Measurements from ENCODE around the gene SLC17A1.

SLC17A1 gene

GRCh38 chr6:25777856-25778649 lies 53.8 kb downstream of the SLC17A1 start:
- Histone ChIP-seq H3K36me3 (ENCODE audit: control insufficient read depth, insufficient read depth, low read length) (no peaks in the 10 kb centered on the region), H3K4me3 (ENCODE audit: low read length) (no peak overlapping the region), H3K9me3 (ENCODE audit: control insufficient read depth, low read length) (no peaks in the 10 kb centered on the region), H3K4me1 (ENCODE audit: control insufficient read depth, insufficient read depth, low read length) (no peaks in the 10 kb centered on the region), H3K27me3 (ENCODE audit: control insufficient read depth, insufficient read depth, low read length) (no peaks in the 10 kb centered on the region), H3K9ac (ENCODE audit: low read length) (no peak overlapping the region)

GRCh38 chr6:25777031-25777430 lies 54.8 kb downstream of the SLC17A1 start:
- Histone ChIP-seq H3K9ac (ENCODE audit: low read length) (no peak overlapping the region), H3K4me1 (ENCODE audit: control insufficient read depth, insufficient read depth, low read length) (no peaks in the 10 kb centered on the region), H3K4me3 (ENCODE audit: low read length) (no peak overlapping the region), H3K36me3 (ENCODE audit: control insufficient read depth, insufficient read depth, low read length) (no peaks in the 10 kb centered on the region), H3K9me3 (ENCODE audit: control insufficient read depth, low read length) (no peaks in the 10 kb centered on the region), H3K27me3 (ENCODE audit: control insufficient read depth, insufficient read depth, low read length) (no peaks in the 10 kb centered on the region)

GRCh38 chr6:25774120-25774715 lies 57.6 kb downstream of the SLC17A1 start:
- Histone ChIP-seq H3K9me3 (ENCODE audit: control insufficient read depth, low read length) (no peaks in the 10 kb centered on the region), H3K9ac (ENCODE audit: low read length) (no peak overlapping the region), H3K27me3 (ENCODE audit: control insufficient read depth, insufficient read depth, low read length) (no peaks in the 10 kb centered on the region), H3K36me3 (ENCODE audit: control insufficient read depth, insufficient read depth, low read length) (no peaks in the 10 kb centered on the region), H3K4me1 (ENCODE audit: control insufficient read depth, insufficient read depth, low read length) (no peaks in the 10 kb centered on the region), H3K4me3 (ENCODE audit: low read length) (no peak overlapping the region)

DNA sequence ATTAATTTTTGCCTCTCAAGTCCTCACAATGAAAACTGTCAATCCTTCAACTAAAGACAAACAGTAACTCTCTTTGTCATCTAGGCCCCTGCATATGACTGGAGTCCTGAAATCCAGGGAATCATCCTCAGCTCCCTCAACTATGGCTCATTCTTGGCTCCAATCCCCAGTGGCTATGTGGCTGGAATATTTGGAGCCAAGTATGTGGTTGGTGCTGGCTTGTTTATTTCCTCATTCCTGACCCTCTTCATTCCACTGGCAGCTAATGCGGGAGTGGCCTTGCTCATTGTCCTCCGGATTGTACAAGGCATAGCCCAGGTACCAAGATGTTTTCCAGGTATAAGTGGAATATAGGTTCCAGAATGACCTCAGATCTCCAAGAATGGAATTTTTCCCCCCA lies 61.9 kb downstream of the SLC17A1 start:
- H3K9me3 ChIP-seq (ENCODE audit: control insufficient read depth, low read length): no peaks in the 10 kb centered on the region

GRCh38 chr6:25768566-25768965 lies 63.3 kb downstream of the SLC17A1 start:
- Histone ChIP-seq H3K4me1 (ENCODE audit: control insufficient read depth, insufficient read depth, low read length) (no peaks in the 10 kb centered on the region), H3K36me3 (ENCODE audit: control insufficient read depth, insufficient read depth, low read length) (no peaks in the 10 kb centered on the region)

More for the DNA sequence above, 61.9 kb downstream of the SLC17A1 start:
- H3K9ac ChIP-seq (ENCODE audit: low read length): no peak overlapping the region
- H3K4me3 ChIP-seq (ENCODE audit: low read length): no peak overlapping the region
- H3K36me3 ChIP-seq (ENCODE audit: control insufficient read depth, insufficient read depth, low read length): no peaks in the 10 kb centered on the region
- no peaks in the 10 kb centered on the region for H3K27me3 ChIP-seq (ENCODE audit: control insufficient read depth, insufficient read depth, low read length)
- no peaks in the 10 kb centered on the region for H3K4me1 ChIP-seq (ENCODE audit: control insufficient read depth, insufficient read depth, low read length)

GRCh38 chr6:25764611-25765010 lies 67.2 kb downstream of the SLC17A1 start:
- H3K4me3 ChIP-seq (ENCODE audit: low read length): no peak overlapping the region
- H3K27me3 ChIP-seq (ENCODE audit: control insufficient read depth, insufficient read depth, low read length): no peaks in the 10 kb centered on the region
- no peak overlapping the region for H3K9ac ChIP-seq (ENCODE audit: low read length)
- no peaks in the 10 kb centered on the region for H3K36me3 ChIP-seq (ENCODE audit: control insufficient read depth, insufficient read depth, low read length)
- no peaks in the 10 kb centered on the region for H3K9me3 ChIP-seq (ENCODE audit: control insufficient read depth, low read length)
- H3K4me1 ChIP-seq (ENCODE audit: control insufficient read depth, insufficient read depth, low read length): no peaks in the 10 kb centered on the region

More at GRCh38 chr6:25768566-25768965, 63.3 kb downstream of the SLC17A1 start:
- Histone ChIP-seq H3K27me3 (ENCODE audit: control insufficient read depth, insufficient read depth, low read length) (no peaks in the 10 kb centered on the region), H3K9ac (ENCODE audit: low read length) (no peak overlapping the region), H3K9me3 (ENCODE audit: control insufficient read depth, low read length) (no peaks in the 10 kb centered on the region), H3K4me3 (ENCODE audit: low read length) (no peak overlapping the region)

DNA sequence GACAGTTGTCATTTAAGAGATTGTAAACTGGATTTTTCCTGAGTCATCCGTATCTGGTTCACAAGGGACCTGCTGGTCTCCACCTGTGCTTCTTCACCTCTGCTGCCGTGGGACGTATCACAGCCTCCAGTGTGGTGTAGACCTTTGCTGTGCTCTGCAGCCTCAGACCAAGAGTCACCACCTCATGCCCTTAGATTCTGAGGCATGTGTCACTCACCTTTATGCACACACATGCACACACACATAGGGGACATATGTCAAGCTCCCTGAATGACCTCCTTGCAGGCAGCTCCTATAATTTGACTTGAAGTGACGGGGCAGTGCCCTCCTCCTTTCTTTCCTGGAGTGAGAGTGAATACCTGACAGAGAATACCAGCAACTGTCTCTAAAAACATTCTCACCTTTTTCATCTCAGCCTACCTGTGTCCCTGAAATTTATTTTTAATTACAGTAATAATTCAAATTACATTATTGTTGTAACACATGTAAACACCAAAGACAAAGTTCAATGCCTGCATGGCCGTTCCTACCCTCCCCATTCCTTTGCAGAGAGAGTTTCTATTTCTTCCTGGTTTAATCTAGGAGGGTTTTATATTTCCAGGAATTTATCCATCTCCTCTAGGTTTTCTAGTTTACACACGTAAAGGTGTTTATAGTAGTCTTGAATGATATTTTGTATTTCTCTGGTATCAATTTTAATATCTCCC lies 73.8 kb downstream of the SLC17A1 start:
- H3K36me3 ChIP-seq (ENCODE audit: control insufficient read depth, insufficient read depth, low read length): no peaks in the 10 kb centered on the region
- no peaks in the 10 kb centered on the region for H3K27me3 ChIP-seq (ENCODE audit: control insufficient read depth, insufficient read depth, low read length)
- no peaks in the 10 kb centered on the region for H3K4me1 ChIP-seq (ENCODE audit: control insufficient read depth, insufficient read depth, low read length)
- H3K9ac ChIP-seq (ENCODE audit: low read length): no peak overlapping the region
- no peak overlapping the region for H3K4me3 ChIP-seq (ENCODE audit: low read length)
- no peaks in the 10 kb centered on the region for H3K9me3 ChIP-seq (ENCODE audit: control insufficient read depth, low read length)

DNA sequence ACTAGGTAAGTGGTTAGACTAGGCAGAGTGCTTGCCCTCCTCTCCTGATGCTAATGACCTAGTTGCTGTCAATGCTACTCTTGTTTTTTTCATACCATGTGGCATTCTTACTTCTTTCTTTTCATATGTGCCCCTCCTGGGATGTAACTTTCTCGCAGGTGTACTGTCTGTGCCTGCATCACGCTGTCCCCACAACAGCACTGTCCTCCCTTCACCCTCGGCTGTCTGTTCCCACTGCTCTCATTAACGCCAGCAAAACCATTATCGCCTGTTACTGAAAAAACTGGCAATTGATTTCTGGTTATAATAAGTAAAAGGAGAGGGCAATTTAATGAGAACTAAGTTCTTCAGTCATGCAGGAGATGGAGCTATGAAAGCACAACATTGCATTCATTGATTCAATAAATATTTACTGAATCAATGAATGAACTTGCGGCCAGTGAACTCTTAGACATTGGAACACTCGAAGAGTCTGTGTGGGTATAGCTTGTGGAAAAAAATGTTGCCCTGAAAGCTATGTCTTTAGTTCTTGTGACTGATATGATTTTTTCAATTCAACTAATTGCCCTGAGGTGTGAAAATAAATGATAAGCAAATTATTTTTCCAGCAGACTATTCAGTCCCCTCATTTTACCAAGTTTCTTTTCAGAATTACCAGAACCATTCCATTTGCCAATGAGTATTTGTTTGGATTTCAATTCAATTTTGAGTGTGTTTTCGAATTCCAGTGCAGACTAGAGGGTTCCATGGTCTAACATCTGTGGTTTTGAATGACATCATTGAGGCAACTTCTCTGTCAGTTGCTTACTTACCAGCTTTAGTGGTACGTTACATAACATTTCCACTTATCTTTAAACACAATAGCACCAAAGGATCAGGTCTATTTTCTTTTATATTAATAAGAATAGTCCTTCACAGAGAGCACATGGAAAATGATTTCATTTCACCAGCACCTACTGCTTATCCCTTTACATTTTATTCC lies 75.2 kb downstream of the SLC17A1 start:
- Histone ChIP-seq H3K4me1 (ENCODE audit: control insufficient read depth, insufficient read depth, low read length) (no peaks in the 10 kb centered on the region), H3K9ac (ENCODE audit: low read length) (no peak overlapping the region), H3K9me3 (ENCODE audit: control insufficient read depth, low read length) (no peaks in the 10 kb centered on the region), H3K27me3 (ENCODE audit: control insufficient read depth, insufficient read depth, low read length) (no peaks in the 10 kb centered on the region), H3K4me3 (ENCODE audit: low read length) (no peak overlapping the region), H3K36me3 (ENCODE audit: control insufficient read depth, insufficient read depth, low read length) (no peaks in the 10 kb centered on the region)

GRCh38 chr6:25755483-25755882 lies 76.4 kb downstream of the SLC17A1 start:
- no peak overlapping the region for H3K9ac ChIP-seq (ENCODE audit: low read length)

DNA sequence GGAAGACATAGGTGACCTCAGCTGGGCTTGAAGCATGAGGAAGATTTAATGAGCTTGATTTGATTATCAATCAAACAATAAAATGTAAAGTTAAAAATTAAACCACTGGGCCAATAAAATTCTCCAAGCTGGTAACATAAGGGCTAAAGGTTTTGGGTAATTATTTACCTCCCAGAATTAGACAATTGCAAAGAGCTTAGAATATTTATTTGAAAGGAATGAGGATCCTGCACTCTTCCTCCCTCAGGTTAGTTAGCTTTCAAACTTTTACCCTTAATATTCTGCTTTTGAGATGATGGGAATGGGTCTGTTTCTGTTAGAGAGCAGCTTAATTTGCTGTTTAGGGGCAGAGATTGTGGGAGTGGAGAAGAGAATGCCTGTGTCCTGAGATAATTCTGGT lies 77.3 kb downstream of the SLC17A1 start, which contains the start of gene SLC17A4:
Gene SLC17A4 (plus strand): TSS at position 208 of the 400 bp plus-strand sequence. CDS start 7,221 bp downstream, outside the sequence.
- H3K9ac ChIP-seq (ENCODE audit: low read length): no peak within 1 kb of the TSS
- H3K27me3 ChIP-seq (ENCODE audit: control insufficient read depth, insufficient read depth, low read length): no peaks in the 10 kb centered on the region
- no peak within 1 kb of the TSS for H3K4me3 ChIP-seq (ENCODE audit: low read length)
- H3K36me3 ChIP-seq (ENCODE audit: control insufficient read depth, insufficient read depth, low read length): no peaks in the 10 kb centered on the region
- H3K4me1 ChIP-seq (ENCODE audit: control insufficient read depth, insufficient read depth, low read length): no peaks in the 10 kb centered on the region
- H3K9me3 ChIP-seq (ENCODE audit: control insufficient read depth, low read length): no peaks in the 10 kb centered on the region

More at GRCh38 chr6:25755483-25755882, 76.4 kb downstream of the SLC17A1 start:
- H3K27me3 ChIP-seq (ENCODE audit: control insufficient read depth, insufficient read depth, low read length): no peaks in the 10 kb centered on the region
- H3K36me3 ChIP-seq (ENCODE audit: control insufficient read depth, insufficient read depth, low read length): no peaks in the 10 kb centered on the region
- no peak overlapping the region for H3K4me3 ChIP-seq (ENCODE audit: low read length)
- no peaks in the 10 kb centered on the region for H3K9me3 ChIP-seq (ENCODE audit: control insufficient read depth, low read length)
- no peaks in the 10 kb centered on the region for H3K4me1 ChIP-seq (ENCODE audit: control insufficient read depth, insufficient read depth, low read length)

- Histone ChIP-seq H3K36me3 (ENCODE audit: control insufficient read depth, insufficient read depth, low read length) (no peaks in the 10 kb centered on the region), H3K9me3 (ENCODE audit: control insufficient read depth, low read length) (no peaks in the 10 kb centered on the region), H3K27me3 (ENCODE audit: control insufficient read depth, insufficient read depth, low read length) (no peaks in the 10 kb centered on the region), H3K4me3 (ENCODE audit: low read length) (no peak overlapping the region), H3K9ac (ENCODE audit: low read length) (no peak overlapping the region), H3K4me1 (ENCODE audit: control insufficient read depth, insufficient read depth, low read length) (no peaks in the 10 kb centered on the region)
Observed at GRCh38 chr6:25753079-25753478, 78.8 kb downstream of the SLC17A1 start.
